Epithelial cell of proximal tubule (primary cell): ENCODE data around the gene DNAH2. TPM values are rescaled to one million over a fixed set of nuclear protein-coding genes. Genes with fewer than 3 reads are reported as not detected.
"Not testable (repeated sequence)": the region's sequence is repeated elsewhere in the genome, so short reads cannot be mapped to it uniquely, and the experiment has no call there.

Source experiments
- DNase-seq: peaks from one replicate; pipeline ENCODE4 v3.0.0-alpha.2; 2011; ENCODE audit warnings: low read depth
- H3K4me3 ChIP-seq: 2 replicates; pipeline ENCODE4 v1.5.1; 2011; ENCODE audit warnings: low read depth, mild to moderate bottlenecking, low read length
- total RNA-seq: library from RNA; depleted of rRNA; stranded (reverse); fragments of >200 nt; gene quantifications from 2 replicates; pipeline ENCODE4 v1.2.3, GENCODE V29; 2015
- TF ChIP-seq, protein P1 (sequence below): conservative IDR thresholded peaks from 2 replicates; pipeline ENCODE4 v1.5.1; 2012; ENCODE audit warnings: low read depth, mild to moderate bottlenecking, low read length

Gene DNAH2
- total RNA-seq, 1 donor from 2014 or later: not detected

DNA sequence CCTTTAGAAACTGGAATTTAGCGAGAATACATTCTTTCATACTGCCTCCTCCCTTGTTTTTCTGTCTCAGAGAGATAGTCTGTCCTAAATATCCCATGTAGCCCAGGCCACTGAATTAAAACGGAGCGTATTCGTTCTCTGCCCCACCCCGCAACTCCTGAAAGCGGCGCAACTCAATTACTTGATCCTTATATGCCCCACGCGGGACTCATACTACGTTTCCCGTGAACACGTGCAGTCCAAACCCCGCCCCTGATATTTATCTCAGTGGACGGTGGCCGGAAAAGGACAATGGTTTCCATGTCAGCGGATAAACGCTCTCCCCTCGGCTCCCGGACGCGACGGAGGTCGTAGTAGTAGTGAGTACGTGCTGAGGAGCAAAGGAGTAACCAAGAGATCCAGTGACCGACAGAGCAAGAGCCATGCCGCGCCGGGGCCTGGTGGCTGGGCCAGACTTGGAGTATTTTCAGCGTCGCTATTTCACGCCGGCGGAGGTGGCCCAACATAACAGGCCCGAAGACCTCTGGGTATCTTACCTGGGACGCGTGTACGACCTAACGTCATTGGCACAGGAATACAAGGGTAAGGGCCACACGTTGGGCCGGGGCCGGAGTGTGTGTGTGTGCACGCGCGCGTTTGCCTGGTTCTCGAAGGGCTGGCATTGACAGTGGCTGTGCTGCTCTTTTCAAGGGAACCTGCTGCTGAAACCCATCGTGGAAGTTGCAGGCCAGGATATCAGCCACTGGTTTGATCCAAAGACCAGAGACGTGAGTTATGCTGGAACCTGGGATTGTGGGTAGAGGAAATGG, 140.4 kb downstream of the DNAH2 start, which contains the start of gene CYB5D1:
Gene CYB5D1, plus strand, starts transcription at position 291 of the 809 bp plus-strand sequence. Its CDS starts 132 bp downstream, at position 423.
- DNase-seq: no peak
- H3K4me3 ChIP-seq: peak within 1 kb of the TSS; percentile 95
- TF ChIP-seq, protein P1, sequence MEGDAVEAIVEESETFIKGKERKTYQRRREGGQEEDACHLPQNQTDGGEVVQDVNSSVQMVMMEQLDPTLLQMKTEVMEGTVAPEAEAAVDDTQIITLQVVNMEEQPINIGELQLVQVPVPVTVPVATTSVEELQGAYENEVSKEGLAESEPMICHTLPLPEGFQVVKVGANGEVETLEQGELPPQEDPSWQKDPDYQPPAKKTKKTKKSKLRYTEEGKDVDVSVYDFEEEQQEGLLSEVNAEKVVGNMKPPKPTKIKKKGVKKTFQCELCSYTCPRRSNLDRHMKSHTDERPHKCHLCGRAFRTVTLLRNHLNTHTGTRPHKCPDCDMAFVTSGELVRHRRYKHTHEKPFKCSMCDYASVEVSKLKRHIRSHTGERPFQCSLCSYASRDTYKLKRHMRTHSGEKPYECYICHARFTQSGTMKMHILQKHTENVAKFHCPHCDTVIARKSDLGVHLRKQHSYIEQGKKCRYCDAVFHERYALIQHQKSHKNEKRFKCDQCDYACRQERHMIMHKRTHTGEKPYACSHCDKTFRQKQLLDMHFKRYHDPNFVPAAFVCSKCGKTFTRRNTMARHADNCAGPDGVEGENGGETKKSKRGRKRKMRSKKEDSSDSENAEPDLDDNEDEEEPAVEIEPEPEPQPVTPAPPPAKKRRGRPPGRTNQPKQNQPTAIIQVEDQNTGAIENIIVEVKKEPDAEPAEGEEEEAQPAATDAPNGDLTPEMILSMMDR: no peak

DNA sequence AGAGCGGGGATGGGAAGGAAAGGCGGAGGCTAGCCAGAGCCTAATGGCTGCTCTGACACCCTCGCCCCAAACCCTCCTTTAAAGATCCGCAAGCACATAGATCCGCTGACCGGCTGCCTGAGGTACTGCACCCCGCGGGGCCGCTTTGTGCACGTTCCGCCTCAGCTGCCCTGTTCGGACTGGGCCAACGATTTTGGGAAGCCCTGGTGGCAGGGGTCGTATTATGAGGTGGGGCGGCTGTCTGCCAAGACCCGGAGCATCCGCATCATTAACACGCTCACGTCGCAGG, 140.9 kb downstream of the DNAH2 start:
- no peak for DNase-seq
- H3K4me3 ChIP-seq: peak overlapping the region; percentile 95
- TF ChIP-seq, protein P1: peak; percentile 54

DNA sequence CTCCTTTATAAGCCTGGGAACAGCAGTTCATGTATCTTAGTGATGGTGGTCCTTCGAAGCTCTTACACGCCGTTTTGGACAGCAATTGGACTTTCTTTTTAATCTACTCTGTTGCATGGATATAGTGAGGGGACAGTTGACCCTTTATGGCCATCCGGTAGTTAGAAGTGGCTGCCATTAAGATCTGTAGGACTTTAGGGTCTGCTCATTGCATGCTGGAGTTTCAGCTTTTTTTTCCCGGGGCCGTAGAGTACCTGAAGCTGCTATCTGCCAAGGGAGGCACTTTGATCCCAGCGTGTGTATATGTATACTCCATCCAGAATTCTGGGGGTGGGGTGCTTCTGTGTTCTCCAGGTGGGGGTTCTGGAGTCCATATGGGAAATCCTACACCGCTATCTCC, 141.5 kb downstream of the DNAH2 start:
- TF ChIP-seq, protein P1: no peak
- H3K4me3 ChIP-seq: peak overlapping the region; percentile 95
- DNase-seq: no peak

DNA sequence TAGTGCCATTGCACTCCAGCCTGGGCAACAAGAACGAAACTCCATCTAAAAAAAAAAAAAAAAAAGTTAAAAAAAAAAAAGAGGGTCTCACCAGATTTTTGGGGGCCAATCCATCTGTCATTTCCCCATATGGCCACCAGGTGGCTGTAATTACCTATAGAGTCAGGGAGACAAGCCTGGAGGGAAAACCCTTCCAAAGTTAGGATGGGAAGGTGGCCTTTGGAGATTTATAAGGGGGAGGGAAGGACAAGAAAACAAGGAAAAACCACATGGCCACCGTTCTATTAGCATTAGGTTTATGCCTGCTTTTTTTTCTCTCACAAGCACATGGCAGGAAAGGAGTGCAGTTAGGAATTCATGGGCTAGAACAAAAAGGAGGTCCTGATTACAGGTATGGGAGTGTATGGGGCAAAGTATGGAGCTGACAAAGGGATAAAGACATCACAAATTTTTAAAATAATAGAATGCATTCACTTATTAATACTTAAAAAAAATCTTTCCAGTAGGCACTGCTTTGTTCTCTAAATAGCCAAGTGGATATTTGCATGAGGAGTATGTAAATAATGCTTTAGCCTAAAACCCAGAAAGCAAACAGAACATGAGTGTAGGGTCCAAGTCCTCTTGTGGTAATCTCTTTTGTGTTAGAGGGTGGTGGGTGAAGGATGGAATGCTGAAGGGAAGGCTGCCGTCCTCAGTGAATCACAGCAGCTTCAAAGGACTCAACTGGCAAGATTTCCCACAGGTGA, 145.3 kb downstream of the DNAH2 start:
- DNase-seq: no peak
- TF ChIP-seq, protein P1: peak; percentile 74

DNA sequence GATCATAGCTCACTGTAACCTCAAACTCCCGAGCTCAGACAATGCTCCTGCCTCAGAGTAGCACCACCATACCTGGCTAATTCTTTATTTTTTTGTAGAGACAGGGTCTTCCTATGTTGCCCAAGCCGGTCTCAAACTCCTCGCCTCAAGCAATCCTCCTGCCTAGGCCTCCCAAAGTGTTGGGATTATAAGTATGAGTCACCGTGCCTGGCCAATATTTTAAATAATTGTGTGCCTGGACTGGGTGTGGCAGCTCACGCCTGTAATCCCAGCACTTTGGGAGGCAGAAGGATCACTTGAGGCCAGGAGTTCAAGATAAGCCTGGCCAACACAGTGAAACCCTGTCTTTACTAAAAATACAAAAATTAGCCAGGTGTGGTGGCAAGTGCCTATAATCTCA, 146.8 kb downstream of the DNAH2 start:
- H3K4me3 ChIP-seq, DNase-seq: not testable (repeated sequence)

More for the DNA sequence above, 145.3 kb downstream of the DNAH2 start:
- no peak overlapping the region for H3K4me3 ChIP-seq

DNA sequence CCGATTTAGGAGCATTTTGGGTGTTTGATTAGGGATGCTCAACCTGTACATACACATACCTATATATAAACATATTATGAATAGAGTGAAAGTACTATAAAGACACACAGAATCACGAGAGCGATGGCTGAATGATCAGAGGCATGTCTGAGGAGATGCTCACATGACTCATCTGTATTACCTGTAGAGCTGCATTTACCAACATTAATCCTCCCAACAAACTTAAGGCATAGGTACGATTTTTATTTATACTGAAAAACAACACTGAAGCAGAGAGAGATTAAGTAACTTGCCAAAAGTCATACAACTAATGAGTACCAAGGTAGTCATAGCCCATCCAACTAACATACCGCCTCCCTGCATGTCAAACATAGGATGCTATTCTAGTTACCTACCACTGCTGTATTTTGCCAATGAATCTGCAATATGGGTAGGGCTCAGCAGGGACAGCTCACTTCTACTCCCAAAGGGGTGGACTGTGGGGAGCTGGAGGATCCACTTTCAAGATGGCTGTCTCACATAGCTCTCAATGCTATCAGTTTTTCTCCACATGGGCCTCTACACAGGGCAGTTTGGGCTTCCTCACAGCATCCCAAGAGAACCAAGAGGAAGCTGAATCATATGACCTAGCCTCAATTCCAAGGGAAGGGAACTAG, 147.6 kb downstream of the DNAH2 start:
- no peak overlapping the region for H3K4me3 ChIP-seq
- DNase-seq: no peak
- TF ChIP-seq, protein P1: no peak

DNA sequence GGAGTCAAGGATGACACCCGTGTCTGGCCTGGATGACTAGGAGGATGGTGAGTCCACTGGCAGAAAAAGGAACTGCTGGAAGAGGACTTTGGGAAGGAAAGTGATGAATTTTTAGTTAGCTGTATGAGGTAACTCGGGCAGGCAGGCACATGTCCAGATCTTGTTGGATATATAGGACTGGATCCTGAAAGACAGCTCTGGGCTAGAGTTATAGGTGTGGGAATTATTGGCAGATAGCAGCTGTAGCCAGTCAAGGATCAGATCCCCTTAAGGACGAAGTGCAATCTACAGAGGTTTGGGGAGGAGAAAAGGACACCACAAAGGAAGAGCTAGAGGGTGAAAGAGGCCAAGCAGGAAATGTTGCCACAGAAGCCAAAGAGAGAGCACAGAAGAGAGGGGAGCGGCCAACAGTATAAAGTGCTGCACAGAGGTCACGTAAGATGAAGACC, 150.4 kb downstream of the DNAH2 start:
- no peak for DNase-seq
- TF ChIP-seq, protein P1: no peak
- no peak overlapping the region for H3K4me3 ChIP-seq
